RWPE2 (cell line): ENCODE results near the gene FNDC3B.

ENCODE experiments used
- ATAC-seq: fragments of 200-7000 bp; cut with Tn5 transposase; 3 replicates; pipeline ENCODE4 v1.9.1; 2021; ENCODE audit warnings: low read depth
- DNase-seq: peaks from one replicate; pipeline ENCODE4 v3.0.0-alpha.2; 2020; ENCODE audit warnings: low spot score
- H3K27ac ChIP-seq: fragments of 450-650 bp; 2 replicates; pipeline ENCODE4 v1.5.1; 2017; ENCODE audit warnings: mild to moderate bottlenecking; ENCODE audit not compliant: poor library complexity, severe bottlenecking
- H3K27me3 ChIP-seq: fragments of 250-450 bp; sonication (Bioruptor Pico); 2 replicates; pipeline ENCODE4 v1.5.1; 2021; ENCODE audit warnings: mild to moderate bottlenecking, moderate library complexity; ENCODE audit not compliant: insufficient read depth, poor library complexity, severe bottlenecking
- H3K36me3 ChIP-seq: fragments of 250-450 bp; sonication (Bioruptor Pico); 2 replicates; pipeline ENCODE4 v1.5.1; 2020; ENCODE audit warnings: low read depth, mild to moderate bottlenecking, moderate library complexity
- H3K4me1 ChIP-seq: fragments of 250-450 bp; sonication (Bioruptor Pico); 2 replicates; pipeline ENCODE4 v1.5.1; 2021; ENCODE audit warnings: mild to moderate bottlenecking, moderate library complexity; ENCODE audit not compliant: insufficient read depth, poor library complexity, severe bottlenecking
- H3K4me3 ChIP-seq: fragments of 250-450 bp; sonication (Bioruptor Pico); 2 replicates; pipeline ENCODE4 v1.5.1; 2021; ENCODE audit warnings: mild to moderate bottlenecking, moderate library complexity; ENCODE audit not compliant: severe bottlenecking
- H3K9me3 ChIP-seq: fragments of 250-450 bp; sonication (Bioruptor Pico); 2 replicates; pipeline ENCODE4 v1.5.1; 2021; ENCODE audit warnings: mild to moderate bottlenecking, moderate library complexity; ENCODE audit not compliant: severe bottlenecking
- CTCF ChIP-seq: fragments of 450-650 bp; IDR thresholded peaks from one replicate; pipeline ENCODE4 v1.5.1; 2017; ENCODE audit warnings: mild to moderate bottlenecking, moderate library complexity; ENCODE audit not compliant: poor library complexity, severe bottlenecking

The FNDC3B gene

DNA sequence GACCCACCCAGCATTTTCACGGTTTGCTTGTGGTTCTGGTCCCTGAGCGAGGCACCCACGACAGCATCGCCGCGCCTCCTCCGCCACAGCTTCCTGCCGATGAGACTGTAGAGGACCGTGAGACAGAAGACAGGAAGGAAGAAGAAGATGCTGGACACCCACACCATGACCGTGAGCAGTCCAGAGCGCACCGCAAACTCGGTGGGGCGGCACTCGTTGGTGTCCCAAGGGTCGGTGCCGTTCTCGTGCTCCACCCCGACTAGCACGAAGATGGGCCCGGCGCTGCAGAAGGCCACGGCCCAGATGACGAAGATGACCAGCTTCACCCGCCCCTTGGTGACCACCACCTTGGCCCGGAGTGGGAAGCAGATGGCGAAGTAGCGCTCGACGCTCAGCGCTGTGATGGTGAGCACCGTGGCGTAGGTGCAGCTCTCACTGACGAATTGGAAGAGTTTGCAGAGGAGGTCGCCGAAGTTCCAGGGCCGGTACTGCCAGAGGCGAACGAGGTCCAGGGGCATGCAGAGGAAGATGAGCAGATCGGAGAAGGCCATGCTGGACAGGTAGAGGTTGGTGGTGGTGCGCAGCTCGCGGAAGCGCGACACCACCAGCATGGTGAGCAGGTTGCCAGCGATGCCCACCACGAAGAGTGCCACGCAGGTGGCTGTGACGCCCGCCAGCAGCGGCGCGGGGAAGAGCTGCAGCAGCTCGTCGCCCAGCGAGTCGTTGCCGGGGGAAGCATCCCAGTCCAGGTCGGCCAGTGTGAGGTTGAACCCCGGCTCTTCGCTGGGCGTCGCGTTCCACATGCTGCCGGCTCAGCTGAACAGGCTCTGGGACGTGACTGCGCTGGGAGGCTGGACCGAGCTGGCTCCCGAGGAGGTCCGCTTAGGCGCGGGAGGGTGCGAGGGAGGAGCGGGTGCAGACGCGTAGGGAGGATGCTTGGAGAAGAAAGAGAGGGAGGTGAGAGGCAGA, 408.5 kb downstream of the FNDC3B start, which contains the start of gene GHSR:
Gene GHSR, minus strand, starts transcription at position 846 of the 969 bp plus-strand sequence. Its CDS starts 43 bp downstream, at position 803.
- ATAC-seq (no peak; the same call in 2 of the 3 replicates), DNase-seq (no peak)
- no peak within 1 kb of the TSS for H3K27ac ChIP-seq
- H3K36me3 ChIP-seq, result no peaks in the 10 kb centered on the region
- peaks cover 84% of the 10 kb centered on the region for H3K27me3 ChIP-seq
- no peaks in the 10 kb centered on the region for H3K4me1 ChIP-seq
- no peaks in the 10 kb centered on the region for H3K9me3 ChIP-seq
- H3K4me3 ChIP-seq, result no peak within 1 kb of the TSS
- no peak for TF ChIP-seq CTCF

GRCh38 chr3:172448661-172449465, 409.5 kb downstream of the FNDC3B start:
- Histone ChIP-seq H3K9me3 (no peaks in the 10 kb centered on the region), H3K27me3 (peaks cover 78% of the 10 kb centered on the region), H3K36me3 (no peaks in the 10 kb centered on the region), H3K4me3 (no peak overlapping the region), H3K4me1 (no peaks in the 10 kb centered on the region), H3K27ac (no peak overlapping the region)
- DNase-seq (no peak), ATAC-seq (no peak)
- no peak for TF ChIP-seq CTCF

DNA sequence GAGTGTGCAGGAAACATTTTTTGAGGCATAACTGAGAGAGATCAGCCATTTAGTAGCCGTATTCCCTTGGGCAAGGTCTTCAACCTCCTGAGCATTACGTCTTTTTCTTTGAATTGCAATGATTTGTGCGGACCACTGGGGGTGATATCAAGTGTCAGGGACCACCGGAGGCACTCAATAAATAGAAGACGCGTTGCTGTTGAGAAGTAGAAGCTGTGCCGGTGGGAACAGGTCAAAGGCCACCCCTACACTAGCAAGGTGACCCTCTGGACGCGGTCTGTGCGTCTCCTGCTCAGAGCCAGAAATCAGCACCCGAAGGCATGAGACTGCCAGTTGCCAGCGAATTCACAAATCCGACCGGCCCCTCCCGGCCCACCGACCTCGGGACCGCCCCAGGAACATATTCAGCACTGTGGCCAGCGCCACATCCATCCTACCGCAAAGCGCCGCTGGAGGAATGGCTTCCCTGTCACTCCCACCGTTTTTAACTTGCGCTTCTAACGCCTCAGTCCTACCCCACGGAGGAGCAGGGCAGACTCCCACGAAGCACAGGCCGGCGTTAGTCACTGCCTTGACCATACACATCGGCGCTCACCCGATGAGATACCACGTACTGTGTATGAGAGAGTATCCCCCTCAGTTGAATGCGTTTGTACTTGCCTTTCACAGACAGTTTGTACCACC, 410.2 kb downstream of the FNDC3B start:
- TF ChIP-seq CTCF, result no peak
- Histone ChIP-seq H3K4me3 (no peak overlapping the region), H3K27ac (no peak overlapping the region), H3K36me3 (no peaks in the 10 kb centered on the region), H3K27me3 (peaks cover 72% of the 10 kb centered on the region), H3K4me1 (no peaks in the 10 kb centered on the region), H3K9me3 (no peaks in the 10 kb centered on the region)
- DNase-seq (no peak), ATAC-seq (peak; percentile 67; the same call in 2 of the 3 replicates)
